ENCODE measurements around the gene TARDBP. TPM values are rescaled to one million over a fixed set of nuclear protein-coding genes. Genes with fewer than 3 reads are reported as not detected.

The TARDBP gene
- total RNA-seq, 1 donor from 2014 or later = 253 TPM

GRCh38 chr1:11041048-11041447 lies 28.6 kb downstream of the TARDBP start:
- no peak overlapping the region for H3K4me3 Mint-ChIP-seq
- no peaks in the 10 kb centered on the region for H3K36me3 Mint-ChIP-seq (ENCODE audit: low read depth)
- H3K9me3 Mint-ChIP-seq = no peaks in the 10 kb centered on the region
- no peak overlapping the region for H3K27ac Mint-ChIP-seq (ENCODE audit: unreplicated experiment)
- H3K4me1 Mint-ChIP-seq = peaks cover 10% of the 10 kb centered on the region
- no peak for TF ChIP-seq CTCF (conservative IDR thresholded peaks at IDR 0.05)
- H3K27me3 Mint-ChIP-seq (ENCODE audit: low read depth) = peaks cover 8% of the 10 kb centered on the region
- no peak for DNase-seq (ENCODE audit: low read depth, low spot score)

- Mint-ChIP-seq H3K4me1 (peaks cover 10% of the 10 kb centered on the region), H3K4me3 (no peak overlapping the region), H3K36me3 (ENCODE audit: low read depth) (no peaks in the 10 kb centered on the region), H3K27ac (ENCODE audit: unreplicated experiment) (no peak overlapping the region), H3K9me3 (no peaks in the 10 kb centered on the region), H3K27me3 (ENCODE audit: low read depth) (peaks cover 8% of the 10 kb centered on the region)
- TF ChIP-seq CTCF (conservative IDR thresholded peaks at IDR 0.05) = no peak
- no peak for DNase-seq (ENCODE audit: low read depth, low spot score)
Measured at GRCh38 chr1:11042065-11042464, 29.6 kb downstream of the TARDBP start.

- Mint-ChIP-seq H3K4me1 (peaks cover 5% of the 10 kb centered on the region), H3K27me3 (ENCODE audit: low read depth) (no peaks in the 10 kb centered on the region), H3K27ac (ENCODE audit: unreplicated experiment) (no peak overlapping the region), H3K4me3 (no peak overlapping the region), H3K9me3 (no peaks in the 10 kb centered on the region), H3K36me3 (ENCODE audit: low read depth) (no peaks in the 10 kb centered on the region)
- no peak for TF ChIP-seq CTCF (conservative IDR thresholded peaks at IDR 0.05)
- no peak for DNase-seq (ENCODE audit: low read depth, low spot score)
Measured at GRCh38 chr1:11042995-11043874, 30.8 kb downstream of the TARDBP start.

- peaks cover 5% of the 10 kb centered on the region for H3K4me1 Mint-ChIP-seq
- H3K36me3 Mint-ChIP-seq (ENCODE audit: low read depth) = no peaks in the 10 kb centered on the region
- H3K27ac Mint-ChIP-seq (ENCODE audit: unreplicated experiment) = no peak overlapping the region
Measured at GRCh38 chr1:11044086-11044848, 31.8 kb downstream of the TARDBP start.

More at GRCh38 chr1:11044086-11044848, 31.8 kb downstream of the TARDBP start:
- Mint-ChIP-seq H3K27me3 (ENCODE audit: low read depth) (no peaks in the 10 kb centered on the region), H3K9me3 (no peaks in the 10 kb centered on the region), H3K4me3 (no peak overlapping the region)
- TF ChIP-seq CTCF (conservative IDR thresholded peaks at IDR 0.05) = no peak
- DNase-seq (ENCODE audit: low read depth, low spot score) = no peak

Data from neural crest cell (in vitro differentiated cells).